H9 (cell line): Measurements from ENCODE around the gene MAGI1. TPM values are rescaled to one million over a fixed set of nuclear protein-coding genes. Genes with fewer than 3 reads are reported as not detected.

Experiments used
- DNase-seq: peaks from one replicate; pipeline ENCODE4 v3.0.0-alpha.2; 2017
- H2AFZ ChIP-seq: one replicate; pipeline ENCODE4 v1.6.1; 2013; ENCODE audit warnings: mild to moderate bottlenecking, low read length, control low read depth, moderate library complexity
- H2AK5ac ChIP-seq: 2 replicates; pipeline ENCODE4 v1.6.1; 2013; ENCODE audit warnings: low read length, control low read depth, mixed read lengths; ENCODE audit not compliant: insufficient read length
- H2BK120ac ChIP-seq: one replicate; pipeline ENCODE4 v1.6.1; 2013; ENCODE audit warnings: low read depth, mild to moderate bottlenecking, low read length, control low read depth, inconsistent platforms; ENCODE audit not compliant: poor library complexity, severe bottlenecking
- H2BK12ac ChIP-seq: 2 replicates; pipeline ENCODE4 v1.6.1; 2013; ENCODE audit warnings: low read length, control low read depth, mixed read lengths, low read depth; ENCODE audit not compliant: insufficient read length
- H2BK15ac ChIP-seq: 2 replicates; pipeline ENCODE4 v1.6.1; 2013; ENCODE audit warnings: low read depth, low read length, control low read depth
- H2BK20ac ChIP-seq: one replicate; pipeline ENCODE4 v1.6.1; 2013; ENCODE audit warnings: low read depth, mild to moderate bottlenecking, low read length, control low read depth, inconsistent platforms; ENCODE audit not compliant: poor library complexity, severe bottlenecking
- H2BK5ac ChIP-seq: 2 replicates; pipeline ENCODE4 v1.6.1; 2013; ENCODE audit warnings: low read length, control low read depth, mixed read lengths; ENCODE audit not compliant: insufficient read length
- H3K14ac ChIP-seq: 2 replicates; pipeline ENCODE4 v1.6.1; 2013; ENCODE audit warnings: low read length, control low read depth; ENCODE audit not compliant: insufficient read depth
- H3K18ac ChIP-seq: 2 replicates; pipeline ENCODE4 v1.6.1; 2013; ENCODE audit warnings: low read depth, mild to moderate bottlenecking, mixed read lengths, low read length, control low read depth; ENCODE audit not compliant: insufficient read length
- H3K23ac ChIP-seq: 2 replicates; pipeline ENCODE4 v1.6.1; 2013; ENCODE audit warnings: low read length, control low read depth, mixed read lengths, low read depth; ENCODE audit not compliant: insufficient read length
- H3K23me2 ChIP-seq: 2 replicates; pipeline ENCODE4 v1.6.1; 2013; ENCODE audit warnings: low read depth, mild to moderate bottlenecking, mixed read lengths, low read length, control low read depth; ENCODE audit not compliant: insufficient read length, poor library complexity, severe bottlenecking
- H3K27ac ChIP-seq: 2 replicates; pipeline ENCODE4 v1.5.1; 2013; ENCODE audit warnings: low read length, control low read depth, mixed read lengths, low read depth; ENCODE audit not compliant: insufficient read length
- H3K27me3 ChIP-seq: 2 replicates; pipeline ENCODE4 v1.6.1; 2013; ENCODE audit warnings: low read length, control low read depth, inconsistent platforms; ENCODE audit not compliant: insufficient read depth
- H3K4ac ChIP-seq: 2 replicates; pipeline ENCODE4 v1.6.1; 2013; ENCODE audit warnings: low read depth, mild to moderate bottlenecking, control low read depth, inconsistent platforms, low read length, moderate library complexity
- H3K4me1 ChIP-seq: 2 replicates; pipeline ENCODE4 v1.6.1; 2013; ENCODE audit warnings: low read length, control low read depth, inconsistent platforms; ENCODE audit not compliant: insufficient read depth
- H3K4me2 ChIP-seq: 2 replicates; pipeline ENCODE4 v1.6.1; 2013; ENCODE audit warnings: low read length, control low read depth, mixed read lengths; ENCODE audit not compliant: insufficient read length, insufficient read depth
- H3K56ac ChIP-seq: 2 replicates; pipeline ENCODE4 v1.6.1; 2013; ENCODE audit warnings: low read depth, mild to moderate bottlenecking, mixed read lengths, low read length, control low read depth; ENCODE audit not compliant: insufficient read length
- H3K79me1 ChIP-seq: 2 replicates; pipeline ENCODE4 v1.6.1; 2013; ENCODE audit warnings: low read depth, mild to moderate bottlenecking, moderate library complexity, low read length, control low read depth, inconsistent platforms; ENCODE audit not compliant: insufficient read depth, poor library complexity, severe bottlenecking
- H3K79me2 ChIP-seq: 2 replicates; pipeline ENCODE4 v1.6.1; 2013; ENCODE audit warnings: low read length, control low read depth, inconsistent platforms; ENCODE audit not compliant: insufficient read depth
- H3K9ac ChIP-seq: 2 replicates; pipeline ENCODE4 v1.6.1; 2013; ENCODE audit warnings: low read length, control low read depth, mixed read lengths; ENCODE audit not compliant: insufficient read length; ENCODE audit errors: extremely low read depth
- H3K9me3 ChIP-seq: one replicate; pipeline ENCODE4 v1.6.1; 2013; ENCODE audit warnings: low read depth, low read length, inconsistent platforms; ENCODE audit not compliant: control insufficient read depth
- H3T11ph ChIP-seq: one replicate; pipeline ENCODE4 v1.6.1; 2013; ENCODE audit warnings: mild to moderate bottlenecking, low read length, control low read depth, inconsistent platforms
- H4K20me1 ChIP-seq: one replicate; pipeline ENCODE4 v1.6.1; 2013; ENCODE audit not compliant: control insufficient read depth, insufficient read length, insufficient read depth
- H4K5ac ChIP-seq: 2 replicates; pipeline ENCODE4 v1.6.1; 2013; ENCODE audit warnings: low read depth, mild to moderate bottlenecking, mixed read lengths, low read length, control low read depth; ENCODE audit not compliant: insufficient read length
- H4K8ac ChIP-seq: replicated peaks from 2 replicates; pipeline ENCODE4 v1.6.1; 2013; ENCODE audit warnings: low read length, control low read depth, mixed read lengths, low read depth; ENCODE audit not compliant: insufficient read length
- H4K91ac ChIP-seq: 2 replicates; pipeline ENCODE4 v1.6.1; 2013; ENCODE audit warnings: low read depth, mild to moderate bottlenecking, moderate library complexity, mixed read lengths, low read length, control low read depth; ENCODE audit not compliant: insufficient read length
- H3K27ac Mint-ChIP-seq, 3 experiments: 2 replicates in 2 of 3; 3 replicates in 1 of 3; pipeline ENCODE4 v1.8.0; 2020 to 2021; ENCODE audit warnings: mixed read lengths in 3 of 3, mild to moderate bottlenecking in 1 of 3, moderate library complexity in 1 of 3
- H3K27me3 Mint-ChIP-seq: 2 replicates; pipeline ENCODE4 v1.8.0; 2021; ENCODE audit warnings: low read depth, mild to moderate bottlenecking, moderate library complexity, mixed read lengths
- H3K36me3 Mint-ChIP-seq, 3 experiments: 2 replicates in 2 of 3; 3 replicates in 1 of 3; pipeline ENCODE4 v1.8.0; 2020 to 2021; ENCODE audit warnings: low read depth in 3 of 3, mixed read lengths in 3 of 3; ENCODE audit not compliant: insufficient read depth in 1 of 3
- H3K4me1 Mint-ChIP-seq, 2 experiments: 2 replicates each; pipeline ENCODE4 v1.8.0; 2020; ENCODE audit warnings: mixed read lengths in 2 of 2
- H3K4me3 Mint-ChIP-seq, 2 experiments: 2 replicates in 1 of 2; 3 replicates in 1 of 2; pipeline ENCODE4 v1.8.0; 2020 to 2021; ENCODE audit warnings: mild to moderate bottlenecking in 2 of 2, mixed read lengths in 2 of 2, moderate library complexity in 1 of 2
- H3K9me3 Mint-ChIP-seq, 2 experiments: 2 replicates in 1 of 2; 3 replicates in 1 of 2; pipeline ENCODE4 v1.8.0; 2020; ENCODE audit warnings: mild to moderate bottlenecking in 2 of 2, mixed read lengths in 2 of 2, moderate library complexity in 1 of 2
- CTCF ChIP-seq: fragments of 200-600 bp; sonication (generic); conservative IDR thresholded peaks from 3 replicates; pipeline ENCODE4 v1.8.0; 2021; ENCODE audit warnings: antibody characterized with exemption, mild to moderate bottlenecking
- WGBS: extraction: QIAGEN DNeasy Blood & Tissue Kit; methylation state at CpG from one replicate; pipeline ENCODE4 v1.1.7; 2013; ENCODE audit warnings: missing lambda C conversion rate, low lambda C conversion rate, mixed read lengths; ENCODE audit not compliant: insufficient read length; ENCODE audit errors: extremely low coverage; 5-methylcytosine and 5-hydroxymethylcytosine counted together
- total RNA-seq: library from RNA; stranded (reverse); gene quantifications from 2 replicates; pipeline ENCODE4 v1.2.1, GENCODE V29; 2021

MAGI1 gene
- total RNA-seq, 1 experiment from 2014 or later: 65.7 TPM

GRCh38 chr3:65473736-65474135 is 565.0 kb downstream of the MAGI1 start:
- Histone ChIP-seq H3K18ac (no peak overlapping the region), H2BK15ac (no peak overlapping the region), H4K20me1 (no peaks in the 10 kb centered on the region), H3K14ac (no peak overlapping the region), H3K79me2 (0 out of 2 replicates have a peak, but pooled peaks cover 2% of the 10 kb centered on the region), H4K8ac (no peak overlapping the region), H3K56ac (no peak overlapping the region), H3K9me3 (no peaks in the 10 kb centered on the region), H2BK120ac (no peak overlapping the region), H3K4me2 (no peak overlapping the region), H3K4ac (no peak overlapping the region), H4K5ac (no peak overlapping the region), H2AK5ac (no peak overlapping the region), H4K91ac (no peak overlapping the region), H2BK5ac (no peak overlapping the region), H3T11ph (no peak overlapping the region), H2BK12ac (no peak overlapping the region), H2AFZ (no peak overlapping the region), H3K23me2 (peaks cover 3% of the 10 kb centered on the region), H3K4me1 (peaks cover 3% of the 10 kb centered on the region), H3K9ac (no peak overlapping the region), H2BK20ac (no peak overlapping the region), H3K23ac (no peak overlapping the region), H3K79me1 (no peaks in the 10 kb centered on the region), H3K27me3 (no peaks in the 10 kb centered on the region), H3K27ac (no peak overlapping the region)
- H3K27ac Mint-ChIP-seq: peak overlapping the region in 2 of 3 experiments; percentile 67 to 78; a peak in 4 of 7 replicates
- H3K9me3 Mint-ChIP-seq: no peaks in the 10 kb centered on the region
- no peak overlapping the region for H3K4me3 Mint-ChIP-seq
- no CpG with 5 or more reads among the region's 3 CpGs for WGBS
- no peaks in the 10 kb centered on the region for H3K27me3 Mint-ChIP-seq
- H3K36me3 Mint-ChIP-seq: peaks cover 4 to 20% (median 18%) of the 10 kb centered on the region in 3 experiments; a peak in 6 of 7 replicates
- DNase-seq: no peak
- no peak for TF ChIP-seq CTCF
- H3K4me1 Mint-ChIP-seq: peaks cover 24 to 30% of the 10 kb centered on the region in 2 experiments
